ENCODE results near the gene PTGDS.

The PTGDS gene

DNA sequence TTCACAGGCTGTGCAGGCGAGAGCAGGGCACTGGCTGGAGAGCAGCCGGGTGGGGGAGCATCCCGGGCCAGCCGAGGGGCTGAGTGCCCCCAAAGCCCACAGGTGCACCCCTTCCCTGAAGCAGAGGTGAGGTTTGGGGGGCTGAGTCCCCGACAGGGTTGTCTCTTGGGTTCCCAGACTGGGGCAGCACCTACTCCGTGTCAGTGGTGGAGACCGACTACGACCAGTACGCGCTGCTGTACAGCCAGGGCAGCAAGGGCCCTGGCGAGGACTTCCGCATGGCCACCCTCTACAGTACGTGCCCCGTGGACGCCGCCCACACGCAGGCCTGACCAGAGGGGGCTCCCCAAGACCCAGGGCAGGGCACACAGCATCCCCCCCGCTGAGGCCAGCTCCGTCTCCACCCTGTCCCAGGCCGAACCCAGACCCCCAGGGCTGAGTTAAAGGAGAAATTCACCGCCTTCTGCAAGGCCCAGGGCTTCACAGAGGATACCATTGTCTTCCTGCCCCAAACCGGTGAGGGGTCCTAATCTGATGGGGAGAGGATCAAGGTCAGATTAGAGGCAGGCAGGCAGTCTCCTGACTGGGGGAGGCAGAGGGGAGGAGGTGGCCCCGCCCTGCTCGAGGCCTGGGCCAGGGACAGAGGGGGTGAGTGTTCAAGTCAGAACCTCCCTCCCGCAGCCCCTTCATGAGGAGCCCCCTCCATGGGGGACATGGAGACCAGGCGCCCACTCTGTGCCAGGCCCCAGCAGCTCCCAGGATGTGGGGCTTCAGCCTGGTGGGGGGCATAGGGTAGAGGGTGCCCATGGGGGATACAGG, 2.7 kb downstream of the PTGDS start:
- no peaks in the 10 kb centered on the region for H3K4me1 ChIP-seq (ENCODE audit: low read length)
- TF ChIP-seq, protein P1, sequence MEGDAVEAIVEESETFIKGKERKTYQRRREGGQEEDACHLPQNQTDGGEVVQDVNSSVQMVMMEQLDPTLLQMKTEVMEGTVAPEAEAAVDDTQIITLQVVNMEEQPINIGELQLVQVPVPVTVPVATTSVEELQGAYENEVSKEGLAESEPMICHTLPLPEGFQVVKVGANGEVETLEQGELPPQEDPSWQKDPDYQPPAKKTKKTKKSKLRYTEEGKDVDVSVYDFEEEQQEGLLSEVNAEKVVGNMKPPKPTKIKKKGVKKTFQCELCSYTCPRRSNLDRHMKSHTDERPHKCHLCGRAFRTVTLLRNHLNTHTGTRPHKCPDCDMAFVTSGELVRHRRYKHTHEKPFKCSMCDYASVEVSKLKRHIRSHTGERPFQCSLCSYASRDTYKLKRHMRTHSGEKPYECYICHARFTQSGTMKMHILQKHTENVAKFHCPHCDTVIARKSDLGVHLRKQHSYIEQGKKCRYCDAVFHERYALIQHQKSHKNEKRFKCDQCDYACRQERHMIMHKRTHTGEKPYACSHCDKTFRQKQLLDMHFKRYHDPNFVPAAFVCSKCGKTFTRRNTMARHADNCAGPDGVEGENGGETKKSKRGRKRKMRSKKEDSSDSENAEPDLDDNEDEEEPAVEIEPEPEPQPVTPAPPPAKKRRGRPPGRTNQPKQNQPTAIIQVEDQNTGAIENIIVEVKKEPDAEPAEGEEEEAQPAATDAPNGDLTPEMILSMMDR (IDR thresholded peaks at IDR 0.05; ENCODE audit: low read depth, low read length): no peak
- TF ChIP-seq EZH2phosphoT487 (IDR thresholded peaks at IDR 0.05; ENCODE audit: low read depth): no peak
- no peak overlapping the region for H3K4me2 ChIP-seq (ENCODE audit: low read length)
- H3K4me3 ChIP-seq (ENCODE audit: low read length): no peak overlapping the region
- no peak overlapping the region for H2AFZ ChIP-seq (ENCODE audit: low read depth, low read length)
- no peaks in the 10 kb centered on the region for H3K9me3 ChIP-seq (ENCODE audit: insufficient read depth, low read length)
- H3K79me2 ChIP-seq (ENCODE audit: low read length): no peaks in the 10 kb centered on the region
- no peaks in the 10 kb centered on the region for H4K20me1 ChIP-seq (ENCODE audit: insufficient read depth, low read length)
- no peak overlapping the region for H3K27ac ChIP-seq (ENCODE audit: low read length)
- H3K36me3 ChIP-seq (replicated peaks; ENCODE audit: low read depth, low read length): no peaks in the 10 kb centered on the region
- no peak overlapping the region for H3K9ac ChIP-seq (ENCODE audit: low read length)
- H3K27me3 ChIP-seq (ENCODE audit: low read depth, low read length): peaks cover 4% of the 10 kb centered on the region; the same call in 1 of the 2 replicates

DNA sequence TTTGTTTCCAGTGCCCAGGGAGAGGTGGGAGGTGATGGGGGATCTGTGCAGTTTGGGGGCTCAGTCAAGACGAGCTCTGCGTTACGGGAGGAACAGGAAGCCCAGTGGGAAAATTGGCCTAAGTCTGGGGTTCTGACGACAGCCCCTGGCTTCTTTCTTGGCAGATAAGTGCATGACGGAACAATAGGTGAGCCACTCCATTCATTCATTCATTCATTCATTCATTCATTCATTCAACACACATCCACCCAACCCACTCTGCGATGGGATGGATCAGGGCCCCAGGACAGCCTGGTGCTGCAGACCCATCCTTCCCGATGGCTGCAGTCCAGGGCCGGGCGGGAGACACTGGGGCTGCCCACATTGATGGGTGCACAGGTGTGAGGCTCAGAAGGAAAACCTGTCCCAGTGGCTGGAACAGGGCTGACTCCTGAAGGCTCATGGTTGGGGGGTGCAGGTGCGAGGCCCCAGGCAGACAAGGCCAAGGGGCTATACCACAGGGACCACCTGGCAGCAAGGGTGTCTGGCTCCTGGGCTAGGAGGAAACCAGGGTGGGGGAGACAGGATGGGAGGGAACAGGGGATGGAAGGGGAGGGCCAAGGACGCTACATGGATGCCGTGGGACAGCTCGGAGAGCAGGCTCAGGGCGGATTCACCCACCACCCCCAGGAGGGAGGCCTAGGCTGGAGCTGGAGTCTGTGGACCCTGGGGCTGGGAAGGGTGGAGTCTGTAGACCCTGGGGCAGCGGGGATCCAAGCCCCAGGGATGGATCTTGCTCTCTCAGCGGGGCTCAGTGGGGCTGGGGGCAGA, 3.6 kb downstream of the PTGDS start:
- no peaks in the 10 kb centered on the region for H3K79me2 ChIP-seq (ENCODE audit: low read length)
- no peaks in the 10 kb centered on the region for H4K20me1 ChIP-seq (ENCODE audit: insufficient read depth, low read length)
- no peak overlapping the region for H2AFZ ChIP-seq (ENCODE audit: low read depth, low read length)
- no peaks in the 10 kb centered on the region for H3K4me1 ChIP-seq (ENCODE audit: low read length)
- H3K27me3 ChIP-seq (ENCODE audit: low read depth, low read length): no peaks in the 10 kb centered on the region
- H3K27ac ChIP-seq (ENCODE audit: low read length): no peak overlapping the region
- H3K4me3 ChIP-seq (ENCODE audit: low read length): no peak overlapping the region
- TF ChIP-seq, protein P1 (IDR thresholded peaks at IDR 0.05; ENCODE audit: low read depth, low read length): no peak
- no peak for TF ChIP-seq EZH2phosphoT487 (IDR thresholded peaks at IDR 0.05; ENCODE audit: low read depth)
- H3K9me3 ChIP-seq (ENCODE audit: insufficient read depth, low read length): no peaks in the 10 kb centered on the region
- H3K9ac ChIP-seq (ENCODE audit: low read length): no peak overlapping the region
- no peaks in the 10 kb centered on the region for H3K36me3 ChIP-seq (replicated peaks; ENCODE audit: low read depth, low read length)
- no peak overlapping the region for H3K4me2 ChIP-seq (ENCODE audit: low read length)

DNA sequence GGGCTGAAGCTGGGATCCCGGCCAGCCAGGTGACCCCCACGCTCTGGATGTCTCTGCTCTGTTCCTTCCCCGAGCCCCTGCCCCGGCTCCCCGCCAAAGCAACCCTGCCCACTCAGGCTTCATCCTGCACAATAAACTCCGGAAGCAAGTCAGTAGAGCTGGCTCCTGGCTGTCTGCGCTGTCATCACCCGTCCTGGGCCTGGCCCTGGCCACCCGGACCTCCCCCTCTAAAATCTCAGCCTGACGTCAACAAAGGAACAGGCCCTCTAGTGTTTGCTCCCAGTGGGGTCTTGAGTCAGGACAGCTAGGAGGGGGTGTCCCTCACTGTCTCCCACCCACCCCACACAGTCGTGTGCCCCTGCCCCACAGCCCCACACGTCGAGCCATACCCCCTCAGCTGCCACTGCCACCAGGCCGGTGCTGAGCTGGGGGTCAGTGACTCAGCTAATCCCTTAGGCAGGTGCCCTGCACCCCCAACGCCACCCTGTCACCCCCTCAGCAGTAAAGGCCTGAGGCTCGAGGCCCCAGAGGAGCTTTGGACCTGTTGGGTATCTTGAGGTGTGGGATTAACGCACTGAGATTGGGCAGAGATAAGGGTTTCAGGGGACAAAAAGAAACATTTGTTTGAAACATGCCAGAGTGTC, 4.4 kb downstream of the PTGDS start:
- no peak overlapping the region for H3K4me2 ChIP-seq (ENCODE audit: low read length)
- H3K36me3 ChIP-seq (replicated peaks; ENCODE audit: low read depth, low read length): no peaks in the 10 kb centered on the region
- no peaks in the 10 kb centered on the region for H3K4me1 ChIP-seq (ENCODE audit: low read length)
- H3K9ac ChIP-seq (ENCODE audit: low read length): no peak overlapping the region
- TF ChIP-seq, protein P1 (IDR thresholded peaks at IDR 0.05; ENCODE audit: low read depth, low read length): no peak
- no peak for TF ChIP-seq EZH2phosphoT487 (IDR thresholded peaks at IDR 0.05; ENCODE audit: low read depth)
- H3K9me3 ChIP-seq (ENCODE audit: insufficient read depth, low read length): no peaks in the 10 kb centered on the region
- no peaks in the 10 kb centered on the region for H4K20me1 ChIP-seq (ENCODE audit: insufficient read depth, low read length)
- H2AFZ ChIP-seq (ENCODE audit: low read depth, low read length): no peak overlapping the region
- H3K27me3 ChIP-seq (ENCODE audit: low read depth, low read length): no peaks in the 10 kb centered on the region
- H3K79me2 ChIP-seq (ENCODE audit: low read length): no peaks in the 10 kb centered on the region
- H3K27ac ChIP-seq (ENCODE audit: low read length): no peak overlapping the region
- H3K4me3 ChIP-seq (ENCODE audit: low read length): no peak overlapping the region

All from OCI-LY3 (cell line).